HG02981 (cell line): ENCODE measurements around the gene XXYLT1.
"Not testable (repeated sequence)": the region's sequence is repeated elsewhere in the genome, so short reads cannot be mapped to it uniquely, and the experiment has no call there.

Experiments used
- ATAC-seq: cut with Tn5 transposase; IDR thresholded peaks from one replicate; pipeline ENCODE4 v1.9.1; 2021; ENCODE audit warnings: mild to moderate bottlenecking, moderate library complexity; ENCODE audit not compliant: unreplicated experiment

XXYLT1 gene

DNA sequence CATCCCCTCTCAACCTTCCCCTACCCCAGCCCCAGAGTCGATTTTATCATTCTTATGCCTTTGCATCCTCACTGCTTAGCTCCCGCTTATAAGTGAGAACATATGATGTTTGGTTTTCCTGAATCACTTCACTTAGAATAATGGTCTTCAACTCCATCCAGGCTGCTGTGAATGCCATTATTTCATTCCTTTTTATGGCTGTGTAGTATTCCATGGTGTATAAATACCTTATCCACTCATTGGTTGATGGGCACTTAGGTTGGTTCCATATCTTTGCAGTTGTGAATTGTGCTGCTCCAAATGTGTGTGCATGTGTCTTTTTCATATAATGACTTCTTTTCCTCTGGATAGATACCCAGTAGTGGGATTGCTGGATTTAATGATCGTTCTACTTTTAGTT lies 233.4 kb downstream of the XXYLT1 start:
- not testable (repeated sequence) for ATAC-seq

DNA sequence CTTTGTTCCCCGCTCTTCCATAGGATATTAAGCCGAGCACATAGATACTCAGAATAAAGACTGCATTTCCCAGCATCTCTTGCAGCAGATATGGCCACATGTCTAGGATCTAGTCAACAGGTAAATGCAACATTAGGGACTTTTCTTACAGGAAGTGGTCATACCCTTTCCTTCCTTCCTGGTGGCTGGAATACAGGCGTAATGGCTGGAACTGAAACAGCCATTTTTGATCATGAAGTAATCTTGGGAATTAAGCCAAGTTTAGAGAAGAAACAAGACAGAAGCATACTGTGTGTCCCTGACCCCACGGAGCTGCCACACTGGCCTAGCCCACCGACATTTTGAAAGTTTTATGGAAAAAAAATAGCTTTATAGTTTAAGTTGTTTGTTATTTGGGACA lies 234.0 kb downstream of the XXYLT1 start:
- no peak for ATAC-seq

DNA sequence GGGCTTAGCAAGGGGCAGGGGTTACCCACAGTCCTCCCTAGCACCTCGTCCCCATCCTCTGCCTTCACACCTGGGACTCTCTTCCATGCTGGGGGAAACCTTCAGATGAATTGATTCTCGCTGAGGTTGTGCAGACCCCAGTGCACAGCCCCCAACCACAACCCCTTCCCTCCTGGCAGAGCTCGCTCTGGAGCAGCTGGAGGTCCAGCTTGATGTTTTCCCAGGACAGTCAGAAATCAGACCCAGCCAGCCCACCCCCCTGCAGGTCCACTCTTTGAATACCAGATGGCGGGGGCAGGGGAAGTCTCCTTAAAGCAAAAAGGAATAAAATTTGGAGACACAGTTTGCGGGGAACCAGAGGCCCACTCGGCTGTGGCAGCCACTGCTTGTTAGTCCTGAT lies 234.4 kb downstream of the XXYLT1 start:
- no peak for ATAC-seq

DNA sequence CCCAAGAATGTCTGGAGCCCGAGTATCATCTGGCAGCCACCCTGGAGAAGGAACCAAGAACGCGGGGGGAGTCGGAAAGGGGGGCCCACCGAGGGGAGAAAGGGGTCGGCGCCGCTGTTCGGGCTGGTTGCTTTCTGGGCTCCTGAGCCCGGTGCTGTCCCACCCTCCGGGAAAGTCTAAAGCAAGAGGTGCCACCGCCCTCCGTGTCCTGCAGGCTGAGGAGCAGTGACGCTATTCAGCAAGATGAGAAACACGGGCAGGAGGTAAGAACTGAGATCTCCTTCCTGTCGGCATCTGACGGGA lies 234.8 kb downstream of the XXYLT1 start:
- no peak for ATAC-seq

DNA sequence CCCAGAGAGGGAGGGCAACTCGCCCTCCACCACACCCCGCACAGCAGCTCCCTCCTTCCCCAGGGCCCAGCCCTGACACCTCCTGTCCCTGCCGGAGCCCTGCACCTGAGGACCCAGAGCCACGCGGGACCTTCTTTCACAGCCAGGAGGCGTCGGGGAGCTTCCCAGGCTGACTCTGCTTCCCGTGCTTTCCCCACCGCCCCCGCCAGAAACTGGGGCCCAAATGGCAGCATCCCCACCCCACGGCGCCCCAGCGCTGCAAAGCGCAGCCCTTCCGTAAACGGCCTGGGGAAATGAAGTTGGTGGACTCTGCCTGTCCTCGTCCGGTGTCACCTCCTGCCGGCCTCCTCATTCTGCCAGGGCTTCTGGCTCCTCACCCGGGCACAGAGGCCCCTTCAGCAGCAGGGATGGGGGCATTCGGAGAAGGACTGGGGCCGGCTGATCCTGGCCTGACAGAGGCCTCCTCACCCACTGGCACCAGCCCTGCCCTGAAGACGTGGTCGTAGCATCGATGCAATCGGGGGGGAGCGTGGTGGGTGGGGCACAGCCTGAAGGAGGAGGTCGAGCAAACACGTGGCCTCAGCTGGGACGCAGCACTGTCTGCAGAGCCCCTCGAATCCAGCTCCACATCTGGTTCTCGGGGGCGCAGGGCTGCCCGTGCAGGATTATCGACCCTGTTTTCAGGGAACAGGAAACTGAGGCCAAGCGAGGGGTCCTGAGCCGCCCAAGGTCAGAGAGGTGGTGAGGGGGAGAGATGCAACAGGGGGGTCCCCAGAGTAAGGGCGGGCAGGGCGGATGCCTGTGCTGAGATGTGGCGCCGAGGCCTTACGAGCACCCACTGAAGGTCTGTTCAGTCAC lies 235.4 kb downstream of the XXYLT1 start:
- no peak for ATAC-seq

DNA sequence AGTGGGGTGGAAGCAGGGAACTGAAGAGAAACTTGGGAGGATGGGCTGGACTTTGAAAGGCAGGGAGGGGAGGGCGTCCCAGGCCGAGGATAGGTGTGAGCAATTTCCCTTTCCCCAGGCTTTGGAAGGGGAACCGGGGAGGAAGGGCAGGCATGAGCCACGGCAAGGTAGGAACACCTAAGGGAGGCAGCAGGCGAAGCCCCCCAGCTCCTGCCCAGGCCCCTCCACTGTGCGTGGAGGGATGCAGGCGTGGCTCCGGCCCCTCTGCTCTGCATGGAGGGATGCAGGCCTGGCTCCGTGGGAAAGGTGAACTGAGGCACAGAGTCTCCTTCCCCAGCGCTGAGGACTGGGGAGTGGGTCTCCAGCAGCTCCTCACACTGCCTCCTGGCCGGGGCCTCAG lies 236.4 kb downstream of the XXYLT1 start:
- no peak for ATAC-seq

DNA sequence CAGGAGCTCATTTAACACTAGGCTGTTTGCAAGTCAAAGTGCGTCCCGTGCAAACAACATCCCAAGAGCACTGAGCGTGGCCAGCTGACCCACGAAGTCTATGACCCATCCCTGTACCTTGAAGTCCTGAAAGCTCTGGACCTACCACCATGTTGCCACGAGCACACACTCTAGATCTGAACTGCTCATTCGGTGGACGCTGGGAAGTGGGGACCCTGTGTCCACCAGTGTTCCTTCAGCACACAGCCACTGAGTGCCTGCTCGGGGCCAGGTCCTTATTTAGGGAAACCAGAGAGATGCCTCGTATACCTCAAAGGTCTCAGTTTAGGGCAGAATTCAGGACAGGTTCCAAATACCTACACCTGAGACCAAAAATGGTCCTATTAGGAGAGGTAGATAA lies 236.9 kb downstream of the XXYLT1 start:
- no peak for ATAC-seq

DNA sequence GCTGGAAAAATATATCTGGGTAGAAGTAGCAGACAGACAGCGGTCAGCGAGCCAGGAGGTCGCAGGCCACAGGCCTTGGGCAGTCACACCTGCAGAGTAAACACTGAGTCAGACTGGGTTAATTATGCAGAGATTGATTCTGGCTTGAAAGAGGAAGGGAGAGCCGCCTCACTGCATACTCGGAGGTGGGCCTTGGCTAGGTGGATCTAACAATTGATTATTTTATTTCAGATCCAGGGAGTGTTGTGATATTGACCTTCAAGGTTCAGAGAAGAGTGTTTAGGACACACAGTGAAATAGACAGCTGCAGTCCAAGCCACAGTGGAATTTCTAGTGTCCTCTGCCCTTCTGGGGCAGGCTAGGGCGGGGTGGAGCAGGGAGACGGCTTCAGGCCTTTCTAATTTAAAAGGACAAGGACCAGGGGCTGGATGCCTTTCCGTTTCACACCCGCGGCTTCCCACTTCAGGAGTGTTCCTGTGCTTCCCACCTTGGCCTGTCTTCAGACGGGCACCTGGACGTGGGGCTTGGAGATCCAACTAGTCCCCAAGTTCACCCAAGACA lies 237.3 kb downstream of the XXYLT1 start:
- ATAC-seq: no peak

DNA sequence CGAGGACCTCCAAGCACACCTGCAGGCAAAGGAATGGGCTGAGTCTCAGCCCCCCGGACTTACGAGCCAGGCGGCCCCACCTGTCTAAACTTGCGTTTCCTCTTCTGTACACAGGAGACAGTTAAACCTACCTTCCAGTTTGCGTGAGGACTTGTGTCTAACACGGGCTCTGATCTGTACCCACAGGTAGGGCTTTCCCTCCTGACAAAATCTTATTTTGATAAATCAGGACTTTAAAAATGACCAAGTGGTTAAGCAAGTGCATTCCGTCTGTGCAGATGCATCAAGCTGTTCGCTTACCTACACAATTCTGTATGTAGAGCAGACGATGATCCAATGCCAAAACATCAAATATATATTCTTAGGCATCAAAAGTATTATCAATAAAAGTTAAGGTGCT lies 238.0 kb downstream of the XXYLT1 start:
- ATAC-seq: no peak

DNA sequence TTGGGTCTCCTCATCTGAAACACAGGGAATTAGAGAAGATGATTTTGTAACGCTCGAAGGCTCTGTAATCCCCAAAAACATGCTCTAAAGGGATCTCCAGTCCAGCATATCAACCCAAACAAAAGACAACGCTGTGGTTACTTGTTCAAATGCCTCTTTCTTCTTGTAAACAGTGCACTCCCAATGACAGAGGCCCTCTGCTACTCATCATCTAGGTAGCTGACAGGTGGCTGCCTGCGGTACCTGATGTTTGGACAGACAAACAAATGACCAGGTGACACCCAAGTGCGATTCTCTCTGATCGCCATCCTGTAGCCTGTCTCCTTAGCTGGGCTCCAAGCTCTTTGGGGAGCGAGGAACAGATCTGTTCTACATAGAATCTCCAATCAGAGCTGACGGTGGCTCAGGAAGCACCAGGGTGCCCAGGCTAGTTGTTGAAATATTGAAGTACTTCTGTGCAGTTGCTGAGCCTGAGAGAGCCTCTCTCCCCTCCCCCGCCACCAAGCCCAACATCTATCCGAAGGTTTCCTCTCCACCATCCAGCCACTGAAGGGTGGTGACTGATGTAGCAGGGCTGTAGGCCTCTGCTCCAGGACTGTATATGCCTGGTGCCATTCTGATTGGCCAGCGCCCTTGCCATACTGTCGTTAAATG lies 238.7 kb downstream of the XXYLT1 start:
- no peak for ATAC-seq

DNA sequence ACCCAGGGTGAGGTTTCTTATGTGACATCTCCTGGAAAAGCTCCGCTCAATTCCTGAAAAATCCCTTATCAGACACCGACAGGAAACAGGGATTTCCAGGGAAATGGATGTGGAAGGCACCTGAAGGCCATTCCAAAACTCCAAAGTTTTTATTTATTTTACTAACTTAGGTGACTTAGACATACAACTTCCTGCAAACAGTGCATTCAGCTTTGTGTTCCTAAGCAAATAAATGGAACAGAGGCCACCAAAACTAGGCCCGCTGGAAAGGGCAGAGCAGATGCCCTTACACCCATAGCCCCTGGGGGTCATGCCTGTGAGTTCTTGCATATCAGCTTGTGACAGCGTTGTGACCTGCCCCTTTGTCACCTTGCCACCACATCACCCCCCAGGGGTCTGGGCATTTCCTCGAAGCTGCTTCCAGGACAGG lies 239.4 kb downstream of the XXYLT1 start:
- no peak for ATAC-seq

DNA sequence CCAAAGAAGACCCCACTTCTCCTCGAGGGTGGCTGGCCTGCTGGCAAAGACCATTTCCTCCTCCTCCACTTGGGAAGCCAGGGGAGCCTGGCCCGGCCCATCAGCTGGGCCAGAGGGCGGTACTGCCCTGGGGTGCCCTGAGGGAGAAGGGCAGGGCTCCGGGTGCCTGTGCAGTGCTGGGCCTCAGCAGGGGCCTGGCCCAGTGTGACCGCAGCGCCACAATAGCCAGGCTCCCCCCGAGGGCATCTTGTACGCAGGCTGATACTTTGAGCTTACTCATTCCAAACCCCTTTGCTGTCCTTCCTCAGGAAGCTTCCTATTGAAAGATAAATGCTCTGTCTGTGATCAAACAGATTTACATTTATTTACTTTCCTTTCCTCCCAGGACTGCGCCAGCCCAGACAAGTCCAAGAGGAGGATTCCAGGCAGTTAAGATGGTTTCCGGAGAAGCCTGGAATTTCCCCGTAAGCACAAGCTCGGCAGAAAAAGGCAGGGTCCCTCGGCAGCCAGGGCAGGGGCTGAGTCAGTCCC lies 240.1 kb downstream of the XXYLT1 start:
- no peak for ATAC-seq

DNA sequence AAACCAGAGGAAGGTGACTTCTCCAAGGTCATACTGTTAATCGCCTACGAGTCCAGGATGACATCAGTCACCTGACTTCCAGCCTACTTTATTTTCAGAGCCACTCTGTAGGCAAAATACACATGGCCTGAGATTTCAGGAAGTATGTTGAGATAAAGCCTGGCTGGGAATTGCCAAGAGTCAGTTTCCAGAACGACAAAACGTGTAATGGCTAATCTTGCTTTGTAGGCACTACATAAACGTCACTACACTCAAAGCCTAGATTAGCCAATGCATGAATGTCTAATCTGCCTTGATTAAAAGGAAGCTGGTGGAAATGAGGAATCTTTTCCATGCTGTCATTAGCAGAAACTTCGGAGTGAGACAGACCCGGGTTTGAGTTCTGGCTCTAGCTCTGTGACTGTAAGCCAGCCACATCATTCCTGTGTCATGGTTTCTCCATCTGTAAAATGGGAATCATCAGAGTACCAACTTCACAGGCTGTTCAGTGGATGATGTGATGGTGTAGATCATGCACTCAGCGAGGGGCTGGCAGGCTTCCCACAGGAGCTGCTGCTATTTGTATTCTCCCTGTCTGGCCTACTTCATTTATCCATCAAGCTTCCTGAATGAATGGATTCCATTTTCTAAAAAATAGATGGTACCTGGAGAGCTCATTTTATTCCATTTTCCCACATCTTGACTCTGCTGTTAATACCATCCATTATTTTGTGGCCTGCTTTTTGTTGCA lies 241.9 kb downstream of the XXYLT1 start:
- no peak for ATAC-seq

DNA sequence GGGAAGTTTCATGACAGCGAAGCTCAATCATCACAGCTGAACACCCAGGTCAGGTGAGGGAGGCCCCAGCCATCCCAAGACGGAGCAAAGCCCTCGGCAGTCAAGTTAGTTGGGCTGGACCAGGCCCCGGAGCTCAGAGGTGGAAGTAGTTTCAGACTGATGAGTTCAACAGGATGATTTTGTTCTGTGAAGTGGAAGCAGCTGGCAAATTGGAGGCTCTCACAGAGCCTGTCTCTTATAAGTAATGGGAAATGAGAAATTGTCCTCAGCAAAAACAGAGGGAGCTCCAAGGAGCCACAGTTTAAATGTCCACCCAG lies 245.1 kb downstream of the XXYLT1 start:
- ATAC-seq: no peak

DNA sequence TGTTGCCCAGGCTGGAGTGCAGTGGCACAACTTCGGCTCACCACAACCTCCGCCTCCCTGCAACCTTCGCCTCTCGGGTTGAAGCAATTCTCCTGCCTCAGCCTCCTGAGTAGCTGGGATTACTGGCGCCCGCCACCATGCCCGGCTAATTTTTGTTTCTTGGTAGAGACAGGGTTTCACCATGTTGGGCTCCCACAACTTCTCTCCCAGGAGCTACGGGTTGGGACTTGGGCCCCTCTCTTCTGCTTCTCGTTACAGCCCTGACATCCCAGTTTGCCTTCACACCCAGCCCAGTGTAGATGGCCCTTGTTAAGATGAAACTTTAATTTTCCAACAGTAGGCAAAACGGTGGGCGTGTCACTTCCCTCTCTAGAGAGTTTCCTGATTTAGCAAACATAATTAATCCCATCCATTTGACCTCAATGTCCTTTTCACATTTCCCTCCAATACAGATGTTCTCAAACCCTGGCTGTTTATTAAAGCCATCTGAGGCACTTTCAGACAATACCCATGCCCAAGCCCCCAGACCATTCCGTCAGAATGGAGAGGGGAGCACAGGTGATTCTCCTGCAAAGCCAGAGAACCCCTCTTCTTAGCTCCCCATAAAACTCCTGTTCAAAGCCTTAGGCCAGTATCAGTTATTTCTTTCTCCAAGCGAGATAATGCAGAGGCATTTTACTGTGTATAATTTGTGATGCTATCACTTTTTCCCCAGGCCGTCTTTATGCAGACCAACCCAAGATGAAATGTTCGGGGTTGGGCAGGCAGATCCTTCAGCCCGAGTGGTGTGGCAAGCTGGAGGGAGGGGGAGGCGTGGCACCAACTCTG lies 245.7 kb downstream of the XXYLT1 start:
- no peak for ATAC-seq

DNA sequence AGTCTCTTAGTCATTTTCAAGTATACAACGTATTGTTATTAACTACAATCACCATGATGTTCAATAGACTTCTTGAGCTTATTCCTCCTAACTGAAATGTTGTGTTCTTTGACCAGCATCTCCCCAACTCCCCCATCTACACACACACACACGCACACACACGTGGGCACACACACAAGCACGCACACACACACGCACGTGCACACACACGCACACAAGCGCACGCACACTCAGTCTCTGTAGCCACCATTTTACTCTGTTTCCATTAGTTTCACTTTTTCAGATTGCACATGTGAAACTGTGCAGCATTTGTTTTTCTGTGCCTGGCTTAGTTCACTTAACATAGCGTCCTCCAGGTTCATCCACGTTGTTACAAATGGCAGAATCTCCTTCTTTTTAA lies 247.0 kb downstream of the XXYLT1 start:
- no peak for ATAC-seq

DNA sequence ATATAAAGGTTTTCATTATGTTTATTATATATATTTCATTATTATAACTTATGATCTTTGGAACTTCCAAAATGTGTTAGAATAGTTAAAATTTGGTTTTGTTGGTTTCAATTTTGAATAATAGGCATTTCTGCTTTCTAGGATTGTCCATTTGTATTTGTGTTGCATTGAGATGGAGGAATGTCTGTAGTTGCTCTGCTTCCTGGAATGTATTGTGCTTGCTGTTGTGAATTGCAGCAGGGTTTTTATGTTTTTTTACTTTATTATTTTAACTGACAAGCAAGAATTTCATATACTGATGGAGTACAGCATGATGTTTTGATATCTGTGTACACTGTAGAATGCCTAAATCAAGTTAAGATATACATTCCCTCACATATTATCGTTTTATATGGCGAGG lies 247.4 kb downstream of the XXYLT1 start:
- no peak for ATAC-seq

DNA sequence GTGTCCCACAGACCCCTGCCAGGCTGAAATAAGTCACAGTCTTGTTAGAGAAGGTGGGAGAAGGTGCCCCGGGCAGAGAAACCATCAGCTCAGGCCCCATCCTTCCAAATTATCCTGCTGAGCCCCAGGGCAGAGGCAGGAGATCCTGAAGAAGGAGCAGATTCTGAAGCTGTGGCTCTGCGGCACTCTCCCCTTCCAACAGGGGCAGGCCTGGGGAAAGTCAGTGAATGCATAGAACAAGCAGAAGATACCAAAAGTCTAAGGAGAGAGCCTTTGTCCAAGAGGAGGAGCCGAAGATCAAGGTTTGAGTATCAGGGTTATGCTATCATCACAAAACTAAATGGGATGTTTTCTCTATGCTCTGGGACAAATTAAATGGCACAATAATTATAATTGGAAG lies 249.3 kb downstream of the XXYLT1 start:
- ATAC-seq: no peak

DNA sequence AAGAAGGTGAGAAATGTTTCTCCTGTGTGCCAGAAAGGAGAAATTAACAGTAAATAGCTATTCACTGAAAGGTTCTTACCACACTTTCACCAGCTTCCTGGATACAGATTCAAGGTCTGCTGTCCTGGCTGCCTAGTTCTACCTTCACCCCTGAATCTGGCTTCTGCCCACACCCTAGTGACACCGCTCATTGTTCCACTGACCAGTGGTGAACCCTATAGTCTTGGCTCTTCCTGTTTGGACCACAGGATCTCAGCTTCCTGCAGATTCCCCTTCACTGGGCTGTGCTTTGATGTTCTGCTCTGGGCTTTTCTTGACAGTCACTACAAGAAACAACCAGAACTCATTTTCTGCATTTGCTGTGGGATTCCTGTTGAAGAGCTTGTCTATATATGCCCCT lies 250.0 kb downstream of the XXYLT1 start:
- ATAC-seq: no peak

DNA sequence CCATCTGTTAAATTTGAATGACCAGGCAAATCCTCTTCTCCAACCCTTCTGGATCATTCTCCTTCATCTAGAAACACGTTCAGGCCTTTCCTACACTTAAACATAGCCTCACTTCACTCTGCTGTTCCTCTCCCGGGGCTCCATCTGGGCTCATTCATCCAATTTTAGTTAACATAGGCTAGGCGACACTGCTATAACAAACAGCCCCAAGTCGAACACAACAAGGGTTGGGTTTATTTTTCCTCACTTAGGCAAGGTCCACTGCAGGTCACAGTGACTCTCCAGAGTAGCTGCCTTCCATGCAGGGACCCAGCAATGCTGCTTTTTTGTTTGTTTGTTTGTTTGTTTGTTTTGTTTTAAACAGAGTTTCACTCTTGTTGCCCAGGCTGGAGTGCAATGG lies 250.8 kb downstream of the XXYLT1 start:
- ATAC-seq: no peak

DNA sequence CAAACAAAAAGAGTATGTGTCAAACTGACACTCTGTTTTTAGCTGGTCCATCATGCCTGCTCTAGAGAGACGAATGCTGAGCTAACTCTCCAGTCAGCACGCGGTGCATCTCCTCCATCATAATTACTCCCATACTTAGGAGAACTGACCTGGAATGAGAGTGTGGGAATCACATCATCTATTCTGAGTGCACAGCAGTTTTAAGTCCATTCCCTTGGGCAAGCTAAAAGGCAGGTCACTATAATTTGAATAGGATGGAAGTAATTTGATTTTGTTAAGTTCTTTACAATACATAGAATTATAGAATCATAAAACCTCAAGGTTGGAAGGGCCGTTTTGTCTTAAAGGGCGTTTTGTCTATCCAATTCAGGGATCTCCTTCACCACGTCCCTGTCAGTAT lies 251.6 kb downstream of the XXYLT1 start:
- ATAC-seq: no peak
